ENCODE data around the gene TSC2.

DNA sequence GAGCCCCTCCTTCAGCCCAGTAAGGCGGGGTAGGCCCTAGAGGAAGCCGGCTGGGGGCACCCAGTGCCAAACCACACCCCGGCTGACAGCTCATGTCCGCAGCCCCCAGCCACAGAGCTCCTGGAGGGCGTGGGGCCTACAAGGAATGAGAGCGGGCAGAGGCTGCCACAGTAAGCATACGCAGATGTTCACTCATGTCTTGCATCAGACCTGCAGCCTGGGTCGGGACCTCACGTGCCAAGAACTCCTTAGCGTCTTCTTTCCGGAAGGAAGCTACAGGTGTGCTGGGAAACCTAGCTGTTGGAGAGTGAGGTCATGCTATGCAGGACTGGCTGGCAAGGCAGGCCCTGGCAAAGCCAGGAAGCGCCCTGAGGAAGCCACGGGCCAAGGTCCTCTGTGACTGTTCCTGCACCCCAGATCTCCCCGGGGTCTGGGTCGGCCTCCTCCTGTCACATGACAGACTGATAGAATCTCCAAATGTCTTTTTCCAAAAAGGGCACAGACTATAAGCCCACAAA lies 39.7 kb upstream of the TSC2 start:
- TF ChIP-seq, protein P1, sequence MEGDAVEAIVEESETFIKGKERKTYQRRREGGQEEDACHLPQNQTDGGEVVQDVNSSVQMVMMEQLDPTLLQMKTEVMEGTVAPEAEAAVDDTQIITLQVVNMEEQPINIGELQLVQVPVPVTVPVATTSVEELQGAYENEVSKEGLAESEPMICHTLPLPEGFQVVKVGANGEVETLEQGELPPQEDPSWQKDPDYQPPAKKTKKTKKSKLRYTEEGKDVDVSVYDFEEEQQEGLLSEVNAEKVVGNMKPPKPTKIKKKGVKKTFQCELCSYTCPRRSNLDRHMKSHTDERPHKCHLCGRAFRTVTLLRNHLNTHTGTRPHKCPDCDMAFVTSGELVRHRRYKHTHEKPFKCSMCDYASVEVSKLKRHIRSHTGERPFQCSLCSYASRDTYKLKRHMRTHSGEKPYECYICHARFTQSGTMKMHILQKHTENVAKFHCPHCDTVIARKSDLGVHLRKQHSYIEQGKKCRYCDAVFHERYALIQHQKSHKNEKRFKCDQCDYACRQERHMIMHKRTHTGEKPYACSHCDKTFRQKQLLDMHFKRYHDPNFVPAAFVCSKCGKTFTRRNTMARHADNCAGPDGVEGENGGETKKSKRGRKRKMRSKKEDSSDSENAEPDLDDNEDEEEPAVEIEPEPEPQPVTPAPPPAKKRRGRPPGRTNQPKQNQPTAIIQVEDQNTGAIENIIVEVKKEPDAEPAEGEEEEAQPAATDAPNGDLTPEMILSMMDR (IDR thresholded peaks at IDR 0.05) = no peak
- no peak for TF ChIP-seq POLR2A (IDR thresholded peaks at IDR 0.05)

Measured in right lobe of liver (tissue), 4 donors.